ENCODE data around the gene CHAF1A. TPM values are rescaled to one million over a fixed set of nuclear protein-coding genes. Genes with fewer than 3 reads are reported as not detected.

The CHAF1A gene
- total RNA-seq, 1 experiment from 2014 or later, result 161 TPM

DNA sequence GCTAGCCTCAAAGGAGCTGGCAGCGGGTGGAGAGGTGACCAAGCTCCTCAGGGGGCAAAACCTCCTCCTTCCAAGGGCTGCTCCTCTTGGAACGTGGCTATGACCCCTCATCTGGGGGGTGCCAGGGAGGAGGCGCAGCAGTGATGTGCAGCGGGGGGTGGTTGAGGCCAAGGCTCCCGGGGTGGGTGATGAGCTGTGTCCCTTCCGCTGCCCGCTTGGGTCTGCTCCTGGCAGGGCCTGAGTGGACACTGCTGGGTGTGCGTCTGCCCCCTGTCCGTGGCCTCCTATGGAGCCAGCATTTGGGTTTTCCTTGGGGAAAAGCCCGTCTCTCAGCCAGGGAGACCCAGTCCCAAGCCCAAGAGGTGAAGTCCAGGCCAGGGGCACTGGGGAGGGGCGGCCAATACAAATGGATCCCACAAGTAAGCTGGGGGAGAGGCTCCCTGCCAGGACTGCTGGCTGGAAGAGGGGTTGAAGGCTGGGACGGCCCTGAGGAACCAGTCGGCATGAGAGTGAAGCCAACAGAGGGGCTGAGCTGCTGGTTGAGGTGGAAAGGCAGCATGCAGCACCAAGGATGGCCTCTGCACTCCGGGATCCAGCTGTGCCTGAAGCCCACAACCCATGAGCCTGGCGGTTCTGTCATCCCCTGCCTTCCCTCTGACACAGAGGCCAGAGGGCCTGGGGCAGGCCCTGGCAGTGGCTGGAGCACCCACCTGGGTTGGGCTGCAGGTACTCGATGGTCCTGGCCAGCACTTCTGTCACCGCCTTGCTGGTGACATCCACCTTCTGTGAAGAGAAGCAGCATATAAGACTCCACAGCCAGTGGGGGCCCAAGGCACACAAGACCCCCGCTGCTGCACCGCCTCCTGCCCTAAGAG is 36.4 kb upstream of the CHAF1A start (continued):
- TF ChIP-seq, protein P1, sequence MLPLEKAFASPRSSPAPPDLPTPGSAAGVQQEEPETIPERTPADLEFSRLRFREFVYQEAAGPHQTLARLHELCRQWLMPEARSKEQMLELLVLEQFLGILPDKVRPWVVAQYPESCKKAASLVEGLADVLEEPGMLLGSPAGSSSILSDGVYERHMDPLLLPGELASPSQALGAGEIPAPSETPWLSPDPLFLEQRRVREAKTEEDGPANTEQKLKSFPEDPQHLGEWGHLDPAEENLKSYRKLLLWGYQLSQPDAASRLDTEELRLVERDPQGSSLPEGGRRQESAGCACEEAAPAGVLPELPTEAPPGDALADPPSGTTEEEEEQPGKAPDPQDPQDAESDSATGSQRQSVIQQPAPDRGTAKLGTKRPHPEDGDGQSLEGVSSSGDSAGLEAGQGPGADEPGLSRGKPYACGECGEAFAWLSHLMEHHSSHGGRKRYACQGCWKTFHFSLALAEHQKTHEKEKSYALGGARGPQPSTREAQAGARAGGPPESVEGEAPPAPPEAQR (CRISPR knock-in tag; IDR thresholded peaks at IDR 0.05), result no peak
- TF ChIP-seq, protein P2, sequence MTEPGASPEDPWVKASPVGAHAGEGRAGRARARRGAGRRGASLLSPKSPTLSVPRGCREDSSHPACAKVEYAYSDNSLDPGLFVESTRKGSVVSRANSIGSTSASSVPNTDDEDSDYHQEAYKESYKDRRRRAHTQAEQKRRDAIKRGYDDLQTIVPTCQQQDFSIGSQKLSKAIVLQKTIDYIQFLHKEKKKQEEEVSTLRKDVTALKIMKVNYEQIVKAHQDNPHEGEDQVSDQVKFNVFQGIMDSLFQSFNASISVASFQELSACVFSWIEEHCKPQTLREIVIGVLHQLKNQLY (CRISPR knock-in tag; IDR thresholded peaks at IDR 0.05), result no peak

DNA sequence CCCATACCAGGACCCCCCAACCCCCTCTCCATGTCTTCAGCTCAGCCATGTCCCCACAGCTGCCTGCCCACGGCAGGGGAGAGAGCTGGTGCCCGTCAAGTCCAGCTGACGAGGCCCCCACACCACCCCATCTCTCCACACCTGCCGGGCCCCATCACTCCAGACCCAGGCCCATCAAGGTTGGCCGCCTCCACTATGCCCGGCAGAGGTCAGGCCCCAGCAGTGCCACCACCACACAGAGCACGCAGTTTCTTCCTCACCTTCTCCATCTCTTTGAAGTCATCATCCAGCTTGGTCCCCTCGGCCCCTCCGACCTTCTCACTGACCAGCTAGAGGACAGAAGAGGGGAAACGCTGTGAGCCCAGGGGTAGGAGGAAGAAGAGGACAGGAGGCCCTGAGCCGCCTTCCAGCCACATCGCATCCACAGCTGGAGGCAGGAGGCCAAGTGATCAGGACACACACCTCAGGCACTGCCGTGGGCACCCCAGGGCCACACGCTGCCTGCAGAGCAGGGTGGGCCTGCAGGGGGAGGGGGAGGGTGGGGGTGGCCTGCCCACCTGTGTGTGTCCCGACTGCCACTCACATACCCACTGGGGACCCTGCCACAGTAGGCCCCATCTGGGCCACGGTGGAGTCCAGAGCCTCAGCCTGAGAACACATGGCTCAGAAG is 35.6 kb upstream of the CHAF1A start:
- POLR2A ChIA-PET, result no interaction called here
- ATAC-seq, result no peak
- Mint-ChIP-seq H3K36me3 (peaks cover 3% of the 10 kb centered on the region; the same call in 1 of the 2 replicates), H3K27me3 (ENCODE audit: low read depth) (no peaks in the 10 kb centered on the region), H3K4me3 (no peak overlapping the region), H3K4me1 (peaks cover 15% of the 10 kb centered on the region), H3K9me3 (no peaks in the 10 kb centered on the region), H3K27ac (no peak overlapping the region)
- no peak for TF ChIP-seq HMGA2 (CRISPR knock-in tag; IDR thresholded peaks at IDR 0.05)
- TF ChIP-seq, protein P3, sequence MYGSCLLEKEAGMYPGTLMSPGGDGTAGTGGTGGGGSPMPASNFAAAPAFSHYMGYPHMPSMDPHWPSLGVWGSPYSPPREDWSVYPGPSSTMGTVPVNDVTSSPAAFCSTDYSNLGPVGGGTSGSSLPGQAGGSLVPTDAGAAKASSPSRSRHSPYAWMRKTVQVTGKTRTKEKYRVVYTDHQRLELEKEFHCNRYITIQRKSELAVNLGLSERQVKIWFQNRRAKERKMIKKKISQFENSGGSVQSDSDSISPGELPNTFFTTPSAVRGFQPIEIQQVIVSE (CRISPR knock-in tag; IDR thresholded peaks at IDR 0.05; ENCODE audit: borderline replicate concordance), result no peak
- no peak for TF ChIP-seq ZNF121 (CRISPR knock-in tag; IDR thresholded peaks at IDR 0.05)
- no peak for TF ChIP-seq ZNF138 (CRISPR knock-in tag; conservative IDR thresholded peaks at IDR 0.05)
- TF ChIP-seq, protein P4, sequence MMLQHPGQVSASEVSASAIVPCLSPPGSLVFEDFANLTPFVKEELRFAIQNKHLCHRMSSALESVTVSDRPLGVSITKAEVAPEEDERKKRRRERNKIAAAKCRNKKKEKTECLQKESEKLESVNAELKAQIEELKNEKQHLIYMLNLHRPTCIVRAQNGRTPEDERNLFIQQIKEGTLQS (CRISPR knock-in tag; conservative IDR thresholded peaks at IDR 0.05), result no peak
- no peak for TF ChIP-seq SMAD4 (CRISPR knock-in tag; IDR thresholded peaks at IDR 0.05)
- no peak for TF ChIP-seq ZNF219 (CRISPR knock-in tag; IDR thresholded peaks at IDR 0.05; ENCODE audit: borderline replicate concordance)
- TF ChIP-seq, protein P5, sequence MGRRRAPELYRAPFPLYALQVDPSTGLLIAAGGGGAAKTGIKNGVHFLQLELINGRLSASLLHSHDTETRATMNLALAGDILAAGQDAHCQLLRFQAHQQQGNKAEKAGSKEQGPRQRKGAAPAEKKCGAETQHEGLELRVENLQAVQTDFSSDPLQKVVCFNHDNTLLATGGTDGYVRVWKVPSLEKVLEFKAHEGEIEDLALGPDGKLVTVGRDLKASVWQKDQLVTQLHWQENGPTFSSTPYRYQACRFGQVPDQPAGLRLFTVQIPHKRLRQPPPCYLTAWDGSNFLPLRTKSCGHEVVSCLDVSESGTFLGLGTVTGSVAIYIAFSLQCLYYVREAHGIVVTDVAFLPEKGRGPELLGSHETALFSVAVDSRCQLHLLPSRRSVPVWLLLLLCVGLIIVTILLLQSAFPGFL (CRISPR knock-in tag; IDR thresholded peaks at IDR 0.05; ENCODE audit: borderline replicate concordance), result no peak
- TF ChIP-seq FOXJ3 (CRISPR knock-in tag; IDR thresholded peaks at IDR 0.05; ENCODE audit: borderline replicate concordance), result no peak
- TF ChIP-seq ZBTB21 (CRISPR knock-in tag; IDR thresholded peaks at IDR 0.05; ENCODE audit: borderline replicate concordance), result no peak
- CTCF ChIA-PET, result interaction anchor here (0.8 to 6.0 kb wide), 5 partner anchors 9 to 158 kb away, joined by 3 to 37 read pairs (median 7); no protein-coding TSS in a partner anchor
- no peak for DNase-seq (ENCODE audit: low spot score)

DNA sequence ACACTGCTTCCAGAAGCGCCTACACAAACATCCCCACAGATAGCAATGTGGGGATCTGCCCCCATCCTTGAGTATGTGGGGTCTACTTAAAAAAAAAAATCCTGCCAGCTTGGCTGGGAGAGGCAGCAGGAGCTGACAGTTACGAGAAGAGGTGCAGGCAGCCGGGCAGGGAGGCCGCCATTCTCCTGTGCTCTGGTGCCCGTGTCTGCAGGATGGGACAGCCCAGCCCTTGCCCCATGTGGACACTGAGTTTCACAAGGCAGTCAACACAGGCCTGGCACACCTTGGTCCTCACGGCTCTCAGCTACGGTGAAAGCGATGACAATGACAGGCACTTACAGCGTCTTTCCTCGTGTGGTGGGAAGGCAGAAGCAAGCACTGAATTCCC is 35.1 kb upstream of the CHAF1A start:
- H3K4me3 Mint-ChIP-seq, result no peak overlapping the region
- ChIA-PET POLR2A (no interaction called here), CTCF (interaction anchor here (0.8 to 6.0 kb wide), 3 partner anchors 9 to 100 kb away, joined by 3 to 37 read pairs (median 16); no protein-coding TSS in a partner anchor)
- H3K27me3 Mint-ChIP-seq (ENCODE audit: low read depth), result no peaks in the 10 kb centered on the region
- no peaks in the 10 kb centered on the region for H3K9me3 Mint-ChIP-seq
- DNase-seq (ENCODE audit: low spot score), result no peak
- peak overlapping the region; percentile 27; the same call in 1 of the 2 replicates for H3K27ac Mint-ChIP-seq
- peaks cover 15% of the 10 kb centered on the region for H3K4me1 Mint-ChIP-seq
- peaks cover 3% of the 10 kb centered on the region; the same call in 1 of the 2 replicates for H3K36me3 Mint-ChIP-seq
- no peak for ATAC-seq
- TF ChIP-seq GTF2I (CRISPR knock-in tag; conservative IDR thresholded peaks at IDR 0.05) (no peak), MXD4 (CRISPR knock-in tag; IDR thresholded peaks at IDR 0.05; ENCODE audit: borderline replicate concordance) (no peak), ZNF121 (CRISPR knock-in tag; IDR thresholded peaks at IDR 0.05) (no peak), ZBTB21 (CRISPR knock-in tag; IDR thresholded peaks at IDR 0.05; ENCODE audit: borderline replicate concordance) (no peak), NFYB (CRISPR knock-in tag; conservative IDR thresholded peaks at IDR 0.05; ENCODE audit: low read depth) (no peak)
- TF ChIP-seq, protein P6, sequence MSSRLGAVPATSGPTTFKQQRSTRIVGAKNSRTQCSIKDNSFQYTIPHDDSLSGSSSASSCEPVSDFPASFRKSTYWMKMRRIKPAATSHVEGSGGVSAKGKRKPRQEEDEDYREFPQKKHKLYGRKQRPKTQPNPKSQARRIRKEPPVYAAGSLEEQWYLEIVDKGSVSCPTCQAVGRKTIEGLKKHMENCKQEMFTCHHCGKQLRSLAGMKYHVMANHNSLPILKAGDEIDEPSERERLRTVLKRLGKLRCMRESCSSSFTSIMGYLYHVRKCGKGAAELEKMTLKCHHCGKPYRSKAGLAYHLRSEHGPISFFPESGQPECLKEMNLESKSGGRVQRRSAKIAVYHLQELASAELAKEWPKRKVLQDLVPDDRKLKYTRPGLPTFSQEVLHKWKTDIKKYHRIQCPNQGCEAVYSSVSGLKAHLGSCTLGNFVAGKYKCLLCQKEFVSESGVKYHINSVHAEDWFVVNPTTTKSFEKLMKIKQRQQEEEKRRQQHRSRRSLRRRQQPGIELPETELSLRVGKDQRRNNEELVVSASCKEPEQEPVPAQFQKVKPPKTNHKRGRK (CRISPR knock-in tag; IDR thresholded peaks at IDR 0.05; ENCODE audit: borderline replicate concordance), result no peak
- TF ChIP-seq, protein P7, sequence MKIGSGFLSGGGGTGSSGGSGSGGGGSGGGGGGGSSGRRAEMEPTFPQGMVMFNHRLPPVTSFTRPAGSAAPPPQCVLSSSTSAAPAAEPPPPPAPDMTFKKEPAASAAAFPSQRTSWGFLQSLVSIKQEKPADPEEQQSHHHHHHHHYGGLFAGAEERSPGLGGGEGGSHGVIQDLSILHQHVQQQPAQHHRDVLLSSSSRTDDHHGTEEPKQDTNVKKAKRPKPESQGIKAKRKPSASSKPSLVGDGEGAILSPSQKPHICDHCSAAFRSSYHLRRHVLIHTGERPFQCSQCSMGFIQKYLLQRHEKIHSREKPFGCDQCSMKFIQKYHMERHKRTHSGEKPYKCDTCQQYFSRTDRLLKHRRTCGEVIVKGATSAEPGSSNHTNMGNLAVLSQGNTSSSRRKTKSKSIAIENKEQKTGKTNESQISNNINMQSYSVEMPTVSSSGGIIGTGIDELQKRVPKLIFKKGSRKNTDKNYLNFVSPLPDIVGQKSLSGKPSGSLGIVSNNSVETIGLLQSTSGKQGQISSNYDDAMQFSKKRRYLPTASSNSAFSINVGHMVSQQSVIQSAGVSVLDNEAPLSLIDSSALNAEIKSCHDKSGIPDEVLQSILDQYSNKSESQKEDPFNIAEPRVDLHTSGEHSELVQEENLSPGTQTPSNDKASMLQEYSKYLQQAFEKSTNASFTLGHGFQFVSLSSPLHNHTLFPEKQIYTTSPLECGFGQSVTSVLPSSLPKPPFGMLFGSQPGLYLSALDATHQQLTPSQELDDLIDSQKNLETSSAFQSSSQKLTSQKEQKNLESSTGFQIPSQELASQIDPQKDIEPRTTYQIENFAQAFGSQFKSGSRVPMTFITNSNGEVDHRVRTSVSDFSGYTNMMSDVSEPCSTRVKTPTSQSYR (CRISPR knock-in tag; IDR thresholded peaks at IDR 0.05), result no peak
- TF ChIP-seq, protein P8, sequence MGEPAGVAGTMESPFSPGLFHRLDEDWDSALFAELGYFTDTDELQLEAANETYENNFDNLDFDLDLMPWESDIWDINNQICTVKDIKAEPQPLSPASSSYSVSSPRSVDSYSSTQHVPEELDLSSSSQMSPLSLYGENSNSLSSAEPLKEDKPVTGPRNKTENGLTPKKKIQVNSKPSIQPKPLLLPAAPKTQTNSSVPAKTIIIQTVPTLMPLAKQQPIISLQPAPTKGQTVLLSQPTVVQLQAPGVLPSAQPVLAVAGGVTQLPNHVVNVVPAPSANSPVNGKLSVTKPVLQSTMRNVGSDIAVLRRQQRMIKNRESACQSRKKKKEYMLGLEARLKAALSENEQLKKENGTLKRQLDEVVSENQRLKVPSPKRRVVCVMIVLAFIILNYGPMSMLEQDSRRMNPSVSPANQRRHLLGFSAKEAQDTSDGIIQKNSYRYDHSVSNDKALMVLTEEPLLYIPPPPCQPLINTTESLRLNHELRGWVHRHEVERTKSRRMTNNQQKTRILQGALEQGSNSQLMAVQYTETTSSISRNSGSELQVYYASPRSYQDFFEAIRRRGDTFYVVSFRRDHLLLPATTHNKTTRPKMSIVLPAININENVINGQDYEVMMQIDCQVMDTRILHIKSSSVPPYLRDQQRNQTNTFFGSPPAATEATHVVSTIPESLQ (CRISPR knock-in tag; IDR thresholded peaks at IDR 0.05), result no peak
